Measurements from ENCODE around the gene MYO1E.

Gene MYO1E

DNA sequence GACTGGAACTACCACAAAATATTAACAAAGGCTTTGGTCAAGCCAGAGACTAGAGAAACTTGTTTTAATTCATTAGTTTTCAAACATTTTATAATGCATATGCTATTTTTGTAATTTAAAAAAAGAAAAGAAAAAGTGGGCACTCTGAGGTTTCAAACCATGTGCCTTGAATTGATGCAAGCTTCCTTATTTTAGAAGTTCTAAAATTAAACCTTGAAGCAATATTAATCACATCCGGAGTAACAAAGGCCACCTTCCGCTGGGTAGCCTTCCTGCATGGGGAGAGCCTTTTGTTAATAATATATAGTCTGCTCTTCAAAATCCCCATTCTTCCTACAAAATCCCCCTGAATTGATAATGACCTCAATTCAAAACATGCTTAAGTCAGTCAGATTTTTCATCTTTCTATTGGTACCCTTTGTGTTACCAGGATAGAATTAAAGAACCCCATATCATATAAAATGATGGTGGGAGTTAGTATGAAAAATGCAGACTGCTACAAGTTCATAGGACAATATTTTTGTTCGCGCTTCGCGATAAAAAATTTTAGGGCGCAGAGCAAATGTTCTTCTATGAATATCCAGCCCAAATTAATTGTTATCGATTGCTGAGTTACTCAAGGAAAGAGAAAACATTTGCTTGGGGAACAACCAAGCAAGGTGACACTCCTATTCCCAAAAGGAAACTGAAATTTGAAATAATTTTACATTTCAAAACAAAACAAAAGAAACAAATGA, 135.4 kb downstream of the MYO1E start:
- Histone ChIP-seq H3K27ac (no peak overlapping the region), H3K4me1 (no peaks in the 10 kb centered on the region), H3K27me3 (ENCODE audit: control insufficient read depth, insufficient read depth, low read length) (no peaks in the 10 kb centered on the region), H3K9me3 (ENCODE audit: control insufficient read depth, low read length) (no peaks in the 10 kb centered on the region), H3K4me2 (ENCODE audit: low read length) (no peak overlapping the region), H3K4me3 (ENCODE audit: low read depth, low read length) (no peak overlapping the region), H3K36me3 (ENCODE audit: control insufficient read depth, insufficient read depth, low read length) (no peaks in the 10 kb centered on the region), H3K79me2 (no peaks in the 10 kb centered on the region), H3K9ac (no peak overlapping the region), H2AFZ (no peak overlapping the region)
- TF ChIP-seq CTCF (IDR thresholded peaks at IDR 0.05): no peak

GRCh38 chr15:59236394-59236793, 136.3 kb downstream of the MYO1E start:
- no peak overlapping the region for H3K4me3 ChIP-seq (ENCODE audit: low read depth, low read length)
- no peak overlapping the region for H3K4me2 ChIP-seq (ENCODE audit: low read length)
- no peak overlapping the region for H3K9ac ChIP-seq
- no peaks in the 10 kb centered on the region for H3K4me1 ChIP-seq
- H3K79me2 ChIP-seq: no peaks in the 10 kb centered on the region
- no peaks in the 10 kb centered on the region for H3K9me3 ChIP-seq (ENCODE audit: control insufficient read depth, low read length)
- H3K27me3 ChIP-seq (ENCODE audit: control insufficient read depth, insufficient read depth, low read length): no peaks in the 10 kb centered on the region
- no peak overlapping the region for H2AFZ ChIP-seq
- no peaks in the 10 kb centered on the region for H3K36me3 ChIP-seq (ENCODE audit: control insufficient read depth, insufficient read depth, low read length)
- TF ChIP-seq CTCF (IDR thresholded peaks at IDR 0.05): no peak
- H3K27ac ChIP-seq: no peak overlapping the region

DNA sequence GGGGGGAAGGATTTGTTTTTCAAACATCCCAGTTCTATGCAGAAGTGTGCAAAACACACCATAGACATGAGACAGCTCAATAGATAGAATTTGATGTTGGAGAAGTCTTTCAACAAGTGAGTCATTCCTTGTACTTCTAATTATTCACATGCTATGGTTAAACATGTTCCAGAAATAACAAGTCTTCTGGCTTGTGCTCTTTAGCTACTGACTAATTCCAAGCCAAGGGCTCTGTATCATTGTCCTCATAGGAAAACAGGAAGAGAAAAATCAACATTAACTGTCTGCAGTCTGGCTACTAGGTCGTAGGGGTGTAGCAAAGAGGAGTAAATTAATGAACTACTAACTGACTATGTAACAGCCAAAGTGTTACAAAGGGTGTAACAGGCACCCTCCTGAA, 140.2 kb downstream of the MYO1E start:
- no peaks in the 10 kb centered on the region for H3K9me3 ChIP-seq (ENCODE audit: control insufficient read depth, low read length)
- H3K9ac ChIP-seq: no peak overlapping the region
- no peak overlapping the region for H3K4me2 ChIP-seq (ENCODE audit: low read length)
- H3K4me3 ChIP-seq (ENCODE audit: low read depth, low read length): no peak overlapping the region
- no peaks in the 10 kb centered on the region for H3K4me1 ChIP-seq
- no peaks in the 10 kb centered on the region for H3K36me3 ChIP-seq (ENCODE audit: control insufficient read depth, insufficient read depth, low read length)
- no peak overlapping the region for H2AFZ ChIP-seq
- no peaks in the 10 kb centered on the region for H3K79me2 ChIP-seq
- no peak overlapping the region for H3K27ac ChIP-seq
- no peaks in the 10 kb centered on the region for H3K27me3 ChIP-seq (ENCODE audit: control insufficient read depth, insufficient read depth, low read length)
- TF ChIP-seq CTCF (IDR thresholded peaks at IDR 0.05): no peak

DNA sequence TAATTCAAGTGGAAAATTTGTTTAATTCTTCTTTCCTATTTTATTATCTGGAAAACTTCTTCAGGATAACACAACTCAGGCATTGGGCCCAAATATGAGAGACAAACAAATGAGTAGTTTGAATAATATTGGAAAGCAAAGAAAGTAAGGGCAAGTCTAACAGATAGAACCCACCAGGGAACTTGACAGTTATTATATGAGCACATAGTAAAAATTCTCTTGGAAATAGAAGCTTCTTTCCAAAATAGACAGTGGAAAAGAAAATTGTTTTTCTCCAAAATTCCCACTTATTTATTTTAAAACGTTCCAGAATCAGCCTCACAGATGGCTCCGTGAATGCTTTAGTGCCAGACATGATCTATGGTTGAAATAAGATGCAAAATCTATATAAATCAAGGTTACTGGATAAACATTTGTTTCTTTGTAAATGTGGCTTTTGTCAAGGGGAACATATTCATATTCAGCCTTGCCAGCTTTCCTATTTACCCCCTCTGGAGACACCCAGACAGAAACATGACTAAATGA, 142.1 kb downstream of the MYO1E start:
- no peak for TF ChIP-seq CTCF (IDR thresholded peaks at IDR 0.05)
- Histone ChIP-seq H3K4me1 (no peaks in the 10 kb centered on the region), H3K9me3 (ENCODE audit: control insufficient read depth, low read length) (no peaks in the 10 kb centered on the region), H3K4me3 (ENCODE audit: low read depth, low read length) (no peak overlapping the region), H2AFZ (no peak overlapping the region), H3K9ac (no peak overlapping the region), H3K27ac (no peak overlapping the region), H3K36me3 (ENCODE audit: control insufficient read depth, insufficient read depth, low read length) (no peaks in the 10 kb centered on the region), H3K79me2 (no peaks in the 10 kb centered on the region), H3K27me3 (ENCODE audit: control insufficient read depth, insufficient read depth, low read length) (no peaks in the 10 kb centered on the region), H3K4me2 (ENCODE audit: low read length) (no peak overlapping the region)

- Histone ChIP-seq H3K79me2 (no peaks in the 10 kb centered on the region), H3K27me3 (ENCODE audit: control insufficient read depth, insufficient read depth, low read length) (no peaks in the 10 kb centered on the region), H3K4me1 (no peaks in the 10 kb centered on the region), H3K27ac (no peak overlapping the region), H3K4me3 (ENCODE audit: low read depth, low read length) (no peak overlapping the region), H3K9me3 (ENCODE audit: control insufficient read depth, low read length) (no peaks in the 10 kb centered on the region), H2AFZ (no peak overlapping the region), H3K9ac (no peak overlapping the region), H3K36me3 (ENCODE audit: control insufficient read depth, insufficient read depth, low read length) (no peaks in the 10 kb centered on the region), H3K4me2 (ENCODE audit: low read length) (no peak overlapping the region)
- TF ChIP-seq CTCF (IDR thresholded peaks at IDR 0.05): no peak
These were observed 143.2 kb downstream of the MYO1E start for GRCh38 chr15:59229453-59229852.

Measured in parathyroid adenoma (tissue), 2 donors.